Lung (tissue), 12 donors: ENCODE results near the gene ALG14. TPM values are rescaled to one million over a fixed set of nuclear protein-coding genes. Genes with fewer than 3 reads are reported as not detected.
"Not testable (repeated sequence)": the region's sequence is repeated elsewhere in the genome, so short reads cannot be mapped to it uniquely, and the experiment has no call there.

Experiments used
- ATAC-seq: fragments of 200-7000 bp; cut with Tn5 transposase; one replicate; pipeline ENCODE4 v1.9.1; 2020; ENCODE audit warnings: moderate number of reproducible peaks; ENCODE audit not compliant: insufficient read depth, low FRiP score
- DNase-seq, 3 donors: peaks; one replicate each; pipeline ENCODE4 v3.0.0-alpha.2; 2013 to 2017
- H3K27ac ChIP-seq, 2 donors: one replicate each; pipeline ENCODE4 v1.5.1; 2013; ENCODE audit warnings: mild to moderate bottlenecking in 2 of 2, moderate library complexity in 2 of 2, control low read depth in 1 of 2, inconsistent platforms in 1 of 2, low read depth in 1 of 2, low read length in 1 of 2
- H3K27me3 ChIP-seq, 3 donors: one replicate each; pipeline ENCODE4 v1.5.1; 2013; ENCODE audit warnings: low read length in 2 of 3; ENCODE audit not compliant: control insufficient read depth in 3 of 3, insufficient read depth in 3 of 3
- H3K36me3 ChIP-seq, 4 donors: one replicate each; pipeline ENCODE4 v1.5.1; 2013; ENCODE audit warnings: low read length in 4 of 4, mild to moderate bottlenecking in 1 of 4, moderate library complexity in 1 of 4; ENCODE audit not compliant: control insufficient read depth in 4 of 4, insufficient read depth in 4 of 4
- H3K4me1 ChIP-seq, 5 donors: one replicate each; pipeline ENCODE4 v1.5.1; 2013; ENCODE audit warnings: low read length in 5 of 5, mild to moderate bottlenecking in 2 of 5, moderate library complexity in 1 of 5; ENCODE audit not compliant: control insufficient read depth in 5 of 5, insufficient read depth in 5 of 5
- H3K4me3 ChIP-seq: one replicate; pipeline ENCODE4 v1.5.1; 2013; ENCODE audit warnings: mild to moderate bottlenecking, control low read depth, moderate library complexity
- H3K9ac ChIP-seq, 2 donors: one replicate each; pipeline ENCODE4 v1.5.1; 2013; ENCODE audit warnings: low read length in 2 of 2, control low read depth in 1 of 2; ENCODE audit not compliant: insufficient read depth in 1 of 2
- H3K9me3 ChIP-seq, 4 donors: one replicate each; pipeline ENCODE4 v1.5.1; 2013; ENCODE audit warnings: low read length in 3 of 4, mild to moderate bottlenecking in 1 of 4, moderate library complexity in 1 of 4; ENCODE audit not compliant: control insufficient read depth in 4 of 4, insufficient read depth in 3 of 4
- WGBS, 2 donors: extraction: QIAGEN DNeasy Blood & Tissue Kit; methylation state at CpG; one replicate each; pipeline ENCODE4 v1.1.7; 2013; 5-methylcytosine and 5-hydroxymethylcytosine counted together
- polyA plus RNA-seq, 2 donors: library from polyadenylated mRNA; stranded (reverse); fragments of 200-250 nt; gene quantifications; one replicate each; pipeline ENCODE4 v1.2.1, GENCODE V29; 2013
- total RNA-seq, 2 donors: library from RNA; depleted of rRNA in 1 of 2; stranded (reverse); fragments of >200 nt in 1 of 2; gene quantifications; one replicate each; pipeline ENCODE4 v1.2.1, GENCODE V29; 2014 to 2021
- TF ChIP-seq, protein P1 (sequence below): IDR thresholded peaks from 2 replicates; pipeline ENCODE4 v1.5.1; 2012; ENCODE audit warnings: mild to moderate bottlenecking; ENCODE audit errors: control extremely low read depth, extremely low read depth
- donor health status: control.
- donor health status: control.
- donor health status: Bipolar disorder and iron deficiency.
- donor health status: healthy.
- donor health status: DM: yes; HTN: yes; CAD: no.

Gene ALG14
- total and polyA plus RNA-seq, 4 donors = 0.97 to 7.5 (median 1.6) TPM

DNA sequence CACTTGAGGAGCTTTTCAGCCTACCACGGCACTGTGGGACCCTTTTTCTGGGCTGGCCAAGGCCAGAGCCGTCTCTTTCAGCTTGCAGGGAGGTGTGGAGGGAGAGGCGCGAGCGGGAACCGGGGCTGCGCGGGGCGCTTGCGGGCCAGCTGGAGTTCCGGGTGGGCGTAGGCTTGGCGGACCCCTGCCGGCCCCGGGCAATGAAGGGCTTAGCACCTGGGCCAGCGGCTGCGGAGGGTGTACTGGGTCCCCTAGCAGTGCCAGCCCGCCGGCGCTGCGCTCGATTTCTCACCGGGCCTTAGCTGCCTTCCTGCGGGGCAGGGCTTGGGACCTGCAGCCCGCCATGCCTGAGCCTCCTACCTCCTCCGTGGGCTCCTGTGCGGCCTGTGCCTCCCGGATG is 18.5 kb upstream of the ALG14 start:
- not testable (repeated sequence) for ATAC-seq, H3K4me1 ChIP-seq, H3K9ac ChIP-seq, H3K27ac ChIP-seq, H3K27me3 ChIP-seq, H3K4me3 ChIP-seq, H3K36me3 ChIP-seq, H3K9me3 ChIP-seq, DNase-seq
- 65 to 78% methylated on average over 23 to 28 of the region's 28 CpGs for WGBS, 2 donors

DNA sequence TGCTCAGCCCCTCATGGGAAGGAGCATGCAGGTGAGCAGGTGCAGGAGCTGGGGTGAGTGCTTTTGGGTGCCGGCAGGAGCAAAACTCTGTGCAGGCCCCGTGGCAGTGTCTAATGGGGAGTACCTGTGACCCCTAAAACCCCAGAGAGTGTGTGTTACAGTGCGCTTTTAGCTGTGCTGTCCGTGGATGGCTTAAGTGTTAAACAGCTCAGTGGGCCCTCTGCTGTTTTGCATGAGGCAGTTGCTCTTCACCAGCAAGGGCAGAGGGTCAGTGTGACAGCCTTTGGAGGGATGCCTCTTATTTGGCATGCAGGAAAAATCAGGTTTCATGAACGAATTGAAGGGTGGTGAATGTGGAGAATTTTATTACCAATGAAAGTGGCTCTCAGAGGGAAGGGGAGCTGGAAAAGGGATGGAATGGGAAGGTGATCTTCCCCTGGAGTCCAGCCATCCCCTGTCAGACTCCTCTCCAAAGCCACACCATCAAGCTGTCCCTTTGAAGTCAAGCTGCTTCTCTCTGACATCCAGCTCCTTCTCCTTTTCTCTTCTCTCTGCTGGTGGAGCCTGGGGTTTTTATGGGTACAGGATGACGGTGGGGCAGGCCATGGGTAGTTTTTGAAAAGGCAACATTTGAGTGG is 17.0 kb upstream of the ALG14 start:
- no peak overlapping the region for H3K4me3 ChIP-seq
- peaks cover 0 to 4% (median 0%) of the 10 kb centered on the region in 5 donors for H3K4me1 ChIP-seq
- H3K36me3 ChIP-seq = no peaks in the 10 kb centered on the region
- H3K9ac ChIP-seq = no peak overlapping the region
- H3K27me3 ChIP-seq = no peaks in the 10 kb centered on the region
- H3K9me3 ChIP-seq = peaks cover 0 to 6% (median 2%) of the 10 kb centered on the region in 4 donors
- WGBS, 2 donors = 92 to 96% methylated on average over 6 of the region's 6 CpGs
- DNase-seq (no peak), ATAC-seq (no peak)
- TF ChIP-seq, protein P1, sequence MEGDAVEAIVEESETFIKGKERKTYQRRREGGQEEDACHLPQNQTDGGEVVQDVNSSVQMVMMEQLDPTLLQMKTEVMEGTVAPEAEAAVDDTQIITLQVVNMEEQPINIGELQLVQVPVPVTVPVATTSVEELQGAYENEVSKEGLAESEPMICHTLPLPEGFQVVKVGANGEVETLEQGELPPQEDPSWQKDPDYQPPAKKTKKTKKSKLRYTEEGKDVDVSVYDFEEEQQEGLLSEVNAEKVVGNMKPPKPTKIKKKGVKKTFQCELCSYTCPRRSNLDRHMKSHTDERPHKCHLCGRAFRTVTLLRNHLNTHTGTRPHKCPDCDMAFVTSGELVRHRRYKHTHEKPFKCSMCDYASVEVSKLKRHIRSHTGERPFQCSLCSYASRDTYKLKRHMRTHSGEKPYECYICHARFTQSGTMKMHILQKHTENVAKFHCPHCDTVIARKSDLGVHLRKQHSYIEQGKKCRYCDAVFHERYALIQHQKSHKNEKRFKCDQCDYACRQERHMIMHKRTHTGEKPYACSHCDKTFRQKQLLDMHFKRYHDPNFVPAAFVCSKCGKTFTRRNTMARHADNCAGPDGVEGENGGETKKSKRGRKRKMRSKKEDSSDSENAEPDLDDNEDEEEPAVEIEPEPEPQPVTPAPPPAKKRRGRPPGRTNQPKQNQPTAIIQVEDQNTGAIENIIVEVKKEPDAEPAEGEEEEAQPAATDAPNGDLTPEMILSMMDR = no peak
- H3K27ac ChIP-seq = no peak overlapping the region

DNA sequence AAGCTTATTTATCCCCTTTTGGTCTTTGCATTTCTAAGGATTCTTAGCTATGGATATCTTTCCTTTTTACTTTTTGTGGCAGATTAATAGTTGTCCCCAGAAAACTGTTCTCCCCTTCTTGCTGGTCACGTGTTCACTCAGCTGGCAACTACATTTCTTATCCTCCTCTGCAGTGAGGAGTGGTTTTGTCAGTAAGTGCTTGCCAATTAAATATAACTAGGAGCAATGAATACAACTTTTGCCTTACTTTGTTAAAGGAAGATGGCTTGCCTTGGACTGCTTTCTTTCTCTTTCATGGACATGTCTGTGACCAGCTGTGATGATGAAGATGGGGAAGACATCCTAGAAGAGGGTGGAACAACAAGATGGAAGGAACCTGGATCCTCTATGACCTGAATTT is 15.6 kb upstream of the ALG14 start:
- Histone ChIP-seq H3K9me3 (peaks cover 0 to 6% (median 2%) of the 10 kb centered on the region in 4 donors), H3K27me3 (no peaks in the 10 kb centered on the region), H3K27ac (no peak overlapping the region), H3K4me3 (no peak overlapping the region), H3K36me3 (no peaks in the 10 kb centered on the region), H3K4me1 (peaks cover 0 to 4% (median 0%) of the 10 kb centered on the region in 5 donors), H3K9ac (no peak overlapping the region)
- ATAC-seq (no peak), DNase-seq (no peak)
- 84 to 96% methylated on average over 1 of the region's 1 CpG for WGBS, 2 donors
- TF ChIP-seq, protein P1 = no peak

DNA sequence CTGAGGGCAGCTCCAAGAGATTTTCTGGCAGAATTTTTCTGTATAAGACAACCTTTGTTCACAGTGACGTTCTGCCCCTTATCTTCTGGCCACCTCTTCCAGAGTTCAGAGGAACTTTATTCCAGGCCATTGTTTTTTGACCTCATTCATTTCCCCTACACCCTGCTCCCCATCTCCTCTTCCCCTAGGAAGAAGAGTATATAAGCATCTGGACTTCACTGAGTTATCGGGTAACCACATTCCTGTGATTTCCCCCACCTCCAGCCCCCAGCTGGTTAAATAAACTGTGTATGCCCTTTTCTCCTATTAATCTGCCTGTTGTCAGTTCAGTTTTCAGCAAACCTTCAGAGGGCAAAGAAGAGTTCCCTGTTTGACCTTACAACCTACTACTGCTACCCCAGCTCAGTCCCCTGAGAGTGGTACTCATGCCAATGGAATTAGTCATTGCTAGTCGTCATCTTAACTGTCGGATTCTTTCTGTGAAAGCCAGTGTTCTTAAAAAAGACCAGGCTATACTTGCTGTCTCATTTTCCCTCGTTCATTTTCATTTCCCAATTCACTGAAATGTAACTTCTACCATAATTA is 14.3 kb upstream of the ALG14 start:
- peak; percentile 17 to 55 (median 22) for DNase-seq
- WGBS, 2 donors = 34 to 47% methylated on average over 5 of the region's 5 CpGs

More for the DNA sequence above, 14.3 kb upstream of the ALG14 start:
- Histone ChIP-seq H3K36me3 (no peaks in the 10 kb centered on the region), H3K27me3 (no peaks in the 10 kb centered on the region), H3K4me1 (peaks cover 0 to 4% (median 0%) of the 10 kb centered on the region in 5 donors), H3K9ac (no peak overlapping the region), H3K9me3 (peaks cover 0 to 6% (median 2%) of the 10 kb centered on the region in 4 donors), H3K4me3 (no peak overlapping the region), H3K27ac (peak overlapping the region in 1 of 2 donors; percentile 84)
- TF ChIP-seq, protein P1 = no peak
- no peak for ATAC-seq
